HG03095 (cell line): ENCODE data around the gene DPH3.

ENCODE experiments used
- ATAC-seq: cut with Tn5 transposase; IDR thresholded peaks from one replicate; pipeline ENCODE4 v1.9.1; 2021; ENCODE audit warnings: moderate library complexity; ENCODE audit not compliant: unreplicated experiment

Gene DPH3

GRCh38 chr3:16294844-16295243, 30.1 kb upstream of the DPH3 start:
- ATAC-seq, result no peak

GRCh38 chr3:16290827-16291196, 26.1 kb upstream of the DPH3 start:
- no peak for ATAC-seq

- ATAC-seq, result no peak
Measured at GRCh38 chr3:16290007-16290826, 25.5 kb upstream of the DPH3 start.

GRCh38 chr3:16289144-16289889, 24.6 kb upstream of the DPH3 start:
- no peak for ATAC-seq

DNA sequence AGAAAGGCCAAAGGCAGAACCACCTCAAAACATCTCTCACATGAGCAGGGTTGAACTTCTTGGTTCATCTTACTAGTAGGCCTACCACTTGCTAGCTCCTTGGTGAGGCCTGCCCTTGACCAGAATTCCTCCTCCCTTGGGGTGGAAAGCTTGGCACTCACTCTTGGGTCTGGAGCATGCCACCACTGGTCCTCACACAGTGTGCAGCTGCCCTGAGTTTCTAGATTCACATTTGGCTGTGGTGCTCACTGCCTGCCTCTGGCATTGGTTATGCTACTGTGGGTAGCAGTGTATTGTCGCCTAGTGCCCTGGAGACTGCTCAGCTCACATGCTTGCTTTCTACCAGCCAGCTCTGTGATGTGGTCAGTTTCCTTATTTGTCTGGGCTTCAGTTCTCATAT, 23.9 kb upstream of the DPH3 start:
- ATAC-seq, result no peak

DNA sequence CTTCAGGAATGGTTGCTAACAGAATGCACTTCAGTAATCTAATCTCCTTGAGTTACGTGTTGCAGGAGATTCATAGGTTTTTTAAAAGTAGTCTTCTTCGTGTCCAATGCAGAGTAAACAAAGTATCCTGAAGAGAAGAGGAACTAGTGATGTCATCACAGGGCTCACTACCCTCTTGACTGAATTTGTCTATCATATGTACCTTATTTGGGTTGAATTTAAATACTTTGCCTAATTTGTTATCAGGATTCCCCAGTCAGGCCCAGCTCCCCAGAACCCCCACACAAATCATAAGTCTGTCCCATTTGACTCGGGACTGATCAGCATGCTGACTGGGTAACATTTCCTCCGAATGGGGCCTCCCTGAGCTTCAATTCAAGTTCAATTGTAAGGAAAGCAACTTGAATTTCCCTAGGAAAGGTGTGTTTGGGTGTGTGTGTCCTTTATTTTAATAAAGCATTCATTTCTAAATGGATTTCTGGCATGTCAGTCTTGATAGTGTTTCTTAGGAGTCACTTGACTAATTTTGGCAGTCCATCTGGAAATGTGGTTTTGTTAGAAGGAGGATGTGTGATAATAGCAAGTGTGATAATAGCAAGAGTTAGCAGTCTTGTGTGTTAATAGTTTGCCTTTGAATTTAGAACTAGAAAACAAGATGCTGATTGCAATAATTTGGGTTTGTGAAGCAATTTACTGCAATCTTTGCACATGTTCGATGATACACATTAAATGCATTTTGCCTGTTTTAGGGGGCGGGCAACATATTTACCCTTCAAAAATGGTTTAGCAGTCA, 22.2 kb upstream of the DPH3 start:
- ATAC-seq, result no peak

DNA sequence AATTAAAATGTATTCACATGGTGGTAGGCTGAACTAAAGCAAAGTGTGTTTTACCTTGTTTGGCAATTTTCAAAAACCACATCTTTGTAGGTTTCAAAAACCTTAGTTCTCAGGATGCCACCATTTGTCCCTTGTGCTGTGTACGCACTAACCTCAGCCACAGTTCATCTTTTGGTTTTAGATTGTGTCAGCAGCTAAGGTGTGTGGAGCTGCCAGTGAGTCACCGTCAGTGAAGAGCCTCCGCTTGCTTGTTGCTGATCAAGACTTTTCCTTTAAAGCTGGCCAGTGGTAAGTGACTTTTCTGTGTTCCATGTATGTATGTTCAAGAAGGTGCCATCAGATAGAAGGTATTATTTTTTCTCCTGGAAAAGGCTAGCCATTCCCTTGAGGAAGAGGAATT, 21.4 kb upstream of the DPH3 start:
- ATAC-seq, result peak; percentile 58

GRCh38 chr3:16284633-16285032, 19.9 kb upstream of the DPH3 start:
- no peak for ATAC-seq

DNA sequence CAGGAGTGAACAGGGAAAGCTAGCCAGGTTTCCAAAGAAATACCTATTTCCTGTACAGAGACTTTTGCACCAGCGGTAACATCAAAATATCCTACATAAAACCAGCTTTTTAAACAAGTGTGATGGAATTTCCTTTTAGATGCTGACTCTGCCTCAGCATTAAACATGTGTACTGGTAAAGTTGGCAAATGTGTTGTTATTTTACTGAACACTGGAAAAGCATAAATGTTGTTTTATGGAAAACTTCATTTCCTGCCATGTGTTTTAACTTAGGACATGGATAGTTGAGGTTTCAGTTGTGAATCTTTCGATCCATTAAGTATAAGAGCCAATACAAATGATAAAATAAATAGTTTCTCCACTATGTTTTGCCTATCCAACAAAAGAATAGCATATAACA, 15.9 kb upstream of the DPH3 start:
- no peak for ATAC-seq

DNA sequence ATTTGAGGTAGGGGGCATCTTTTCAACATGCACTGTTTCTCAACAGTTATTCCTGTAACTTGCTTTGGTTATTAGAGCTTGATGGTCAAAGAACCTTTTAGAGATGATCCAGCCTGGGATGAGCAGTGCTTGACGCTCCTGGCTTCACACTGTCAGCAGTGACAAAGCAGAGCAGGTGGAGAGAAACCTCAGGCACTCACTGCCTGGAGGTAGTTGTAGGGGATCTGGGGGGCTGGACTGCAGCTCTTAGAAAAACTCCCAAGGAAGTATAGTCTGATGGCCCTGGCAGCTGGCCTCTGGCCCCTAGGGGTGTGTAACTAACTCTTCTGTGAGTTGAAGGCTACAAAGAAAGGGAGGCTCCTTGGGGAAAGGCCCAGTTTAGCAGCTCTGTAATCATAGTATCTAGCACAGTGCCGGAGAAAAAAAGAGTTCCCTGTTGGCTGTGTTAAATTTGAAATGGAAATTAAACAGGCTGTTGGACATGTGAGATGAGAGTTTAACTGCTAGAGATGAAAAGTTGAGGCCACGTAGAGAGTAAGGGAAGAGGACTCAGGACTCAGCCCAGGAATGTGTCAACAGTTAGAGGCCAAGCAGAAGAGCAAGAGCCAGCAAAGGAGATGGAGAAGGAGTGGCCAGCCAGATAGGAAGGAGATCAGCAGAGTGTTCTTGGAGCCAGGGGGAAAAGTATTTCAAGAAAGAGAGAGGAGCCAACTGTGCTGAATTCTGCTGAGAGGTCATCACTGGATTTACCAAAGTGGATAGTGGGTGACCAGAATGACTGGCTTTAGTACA, 14.5 kb upstream of the DPH3 start:
- ATAC-seq, result no peak

- ATAC-seq, result no peak
Measured at GRCh38 chr3:16277471-16277870, 12.7 kb upstream of the DPH3 start.

DNA sequence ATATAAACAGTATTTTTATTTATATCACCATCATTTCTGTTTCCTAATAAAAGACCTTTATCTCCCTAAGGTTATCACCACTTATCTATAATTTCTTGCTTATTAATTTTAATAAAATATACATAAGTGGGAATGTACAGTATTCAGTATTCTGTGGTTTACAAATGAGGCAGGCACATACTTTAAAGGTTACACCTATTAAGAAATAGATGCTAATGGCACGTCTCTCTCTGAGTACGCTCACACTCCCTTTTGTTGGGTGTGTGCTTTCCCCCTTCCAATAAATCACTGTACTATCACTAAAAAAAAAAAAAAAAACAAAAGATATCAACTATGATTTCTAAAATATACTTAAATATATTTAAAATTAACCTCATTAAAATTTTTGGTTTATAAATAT, 9.1 kb upstream of the DPH3 start:
- no peak for ATAC-seq

- no peak for ATAC-seq
Measured at GRCh38 chr3:16272588-16272987, 7.8 kb upstream of the DPH3 start.

- no peak for ATAC-seq
Measured at GRCh38 chr3:16270855-16271254, 6.1 kb upstream of the DPH3 start.

GRCh38 chr3:16266714-16267113, 2.0 kb upstream of the DPH3 start:
- ATAC-seq, result no peak

- ATAC-seq, result no peak
Measured at GRCh38 chr3:16265455-16265786, 678 bp upstream of the DPH3 start.

- no peak for ATAC-seq
Measured at GRCh38 chr3:16264174-16264707, 502 bp downstream of the DPH3 start.

- no peak for ATAC-seq
Measured at GRCh38 chr3:16262174-16262573, 2.6 kb downstream of the DPH3 start.

GRCh38 chr3:16260046-16260445, 4.7 kb downstream of the DPH3 start:
- no peak for ATAC-seq

DNA sequence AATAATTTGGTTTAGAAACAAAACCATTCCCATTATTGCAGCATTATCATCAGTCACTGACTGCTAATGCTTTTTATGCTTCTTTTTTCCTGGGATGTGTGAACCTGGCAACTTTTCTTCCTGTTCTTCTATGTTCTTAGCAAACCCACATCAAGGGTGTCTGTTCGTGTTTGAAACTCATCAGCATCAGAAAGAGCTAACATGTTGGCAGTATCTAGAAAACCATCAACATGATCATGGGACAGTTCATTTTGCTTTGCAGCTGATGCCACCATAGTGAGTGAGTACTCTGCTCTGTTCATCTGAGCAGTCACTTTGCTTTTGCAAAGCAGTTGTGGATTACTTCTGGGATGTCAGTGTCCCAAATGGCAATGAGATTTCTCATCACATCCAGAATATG, 5.9 kb downstream of the DPH3 start:
- no peak for ATAC-seq

DNA sequence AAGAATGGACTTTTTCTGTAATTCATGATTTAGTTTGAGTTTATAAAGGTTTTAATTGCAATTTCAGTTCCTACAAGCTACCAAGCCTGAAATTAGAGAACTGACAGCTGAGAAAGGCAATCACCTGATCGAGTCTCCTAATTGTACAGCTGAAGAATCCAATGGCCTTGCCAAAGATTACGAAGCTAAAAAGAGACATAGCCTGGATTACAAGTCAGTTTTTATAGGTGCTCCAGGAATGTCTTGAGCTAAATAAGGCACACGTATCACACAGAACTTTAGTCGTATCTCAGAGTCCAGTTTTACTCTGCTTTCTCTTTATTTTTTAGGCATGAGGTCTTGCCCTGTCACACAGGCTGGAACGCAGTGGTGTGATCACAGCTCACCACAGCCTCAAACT, 6.6 kb downstream of the DPH3 start:
- ATAC-seq, result no peak
